Measurements from ENCODE around the gene SCN8A.
A peak's percentile ranks its signal among the peaks of the same experiment; 100 is the strongest.

The SCN8A gene

GRCh38 chr12:51740536-51740935, 149.5 kb downstream of the SCN8A start:
- Histone ChIP-seq H3K4me3 (replicated peaks; ENCODE audit: insufficient read depth, low read length) (no peak overlapping the region), H3K27me3 (ENCODE audit: insufficient read depth, poor library complexity, severe bottlenecking) (peaks cover 4% of the 10 kb centered on the region), H3K27ac (replicated peaks) (no peak overlapping the region)
- DNase-seq (ENCODE audit: low read depth in 1 of 2, low spot score in 1 of 2): no peak
- TF ChIP-seq REST (IDR thresholded peaks at IDR 0.05; ENCODE audit: insufficient replicate concordance, low read depth): peak; percentile 87
- no peak for TF ChIP-seq CTCF (IDR thresholded peaks at IDR 0.05; ENCODE audit: insufficient read depth, low read length)
- no peak for TF ChIP-seq SPI1 (IDR thresholded peaks at IDR 0.05; ENCODE audit: borderline replicate concordance, low read depth)
- TF ChIP-seq POLR2AphosphoS5 (IDR thresholded peaks at IDR 0.05; ENCODE audit: low read depth): no peak
- TF ChIP-seq GABPA (IDR thresholded peaks at IDR 0.05; ENCODE audit: low read depth): no peak

- TF ChIP-seq POLR2AphosphoS5 (IDR thresholded peaks at IDR 0.05; ENCODE audit: low read depth) (no peak), REST (IDR thresholded peaks at IDR 0.05; ENCODE audit: insufficient replicate concordance, low read depth) (no peak), CTCF (IDR thresholded peaks at IDR 0.05; ENCODE audit: insufficient read depth, low read length) (no peak), GABPA (IDR thresholded peaks at IDR 0.05; ENCODE audit: low read depth) (no peak), SPI1 (IDR thresholded peaks at IDR 0.05; ENCODE audit: borderline replicate concordance, low read depth) (no peak)
- peaks cover 11% of the 10 kb centered on the region for H3K27me3 ChIP-seq (ENCODE audit: insufficient read depth, poor library complexity, severe bottlenecking)
- H3K27ac ChIP-seq (replicated peaks): no peak overlapping the region
- no peak overlapping the region for H3K4me3 ChIP-seq (replicated peaks; ENCODE audit: insufficient read depth, low read length)
- DNase-seq (ENCODE audit: low read depth in 1 of 2, low spot score in 1 of 2): no peak
Observed at GRCh38 chr12:51744235-51744634, 153.2 kb downstream of the SCN8A start.

GRCh38 chr12:51744957-51745356, 153.9 kb downstream of the SCN8A start:
- no peak for DNase-seq (ENCODE audit: low read depth in 1 of 2, low spot score in 1 of 2)
- Histone ChIP-seq H3K4me3 (replicated peaks; ENCODE audit: insufficient read depth, low read length) (no peak overlapping the region), H3K27ac (replicated peaks) (no peak overlapping the region), H3K27me3 (ENCODE audit: insufficient read depth, poor library complexity, severe bottlenecking) (peaks cover 11% of the 10 kb centered on the region)
- TF ChIP-seq SPI1 (IDR thresholded peaks at IDR 0.05; ENCODE audit: borderline replicate concordance, low read depth): no peak

- Histone ChIP-seq H3K27ac (replicated peaks) (no peak overlapping the region), H3K27me3 (ENCODE audit: insufficient read depth, poor library complexity, severe bottlenecking) (peaks cover 11% of the 10 kb centered on the region), H3K4me3 (replicated peaks; ENCODE audit: insufficient read depth, low read length) (no peak overlapping the region)
- no peak for DNase-seq (ENCODE audit: low read depth in 1 of 2, low spot score in 1 of 2)
- TF ChIP-seq CTCF (IDR thresholded peaks at IDR 0.05; ENCODE audit: insufficient read depth, low read length): no peak
- no peak for TF ChIP-seq GABPA (IDR thresholded peaks at IDR 0.05; ENCODE audit: low read depth)
- no peak for TF ChIP-seq SPI1 (IDR thresholded peaks at IDR 0.05; ENCODE audit: borderline replicate concordance, low read depth)
- no peak for TF ChIP-seq REST (IDR thresholded peaks at IDR 0.05; ENCODE audit: insufficient replicate concordance, low read depth)
- TF ChIP-seq POLR2AphosphoS5 (IDR thresholded peaks at IDR 0.05; ENCODE audit: low read depth): no peak
Observed at GRCh38 chr12:51746416-51746815, 155.4 kb downstream of the SCN8A start.

Data from HL-60 (cell line).